Retinal pigment epithelial cell (primary cell): ENCODE data around the gene PRKAG2.

Experiments
- DNase-seq: peaks from one replicate; pipeline ENCODE4 v3.0.0-alpha.2; 2010; ENCODE audit warnings: low read depth
- H3K4me3 ChIP-seq: 2 replicates; pipeline ENCODE4 v1.5.1; 2011; ENCODE audit warnings: mild to moderate bottlenecking, low read length, control low read depth, moderate library complexity
- CTCF ChIP-seq: conservative IDR thresholded peaks from 2 replicates; pipeline ENCODE4 v1.5.1; 2011; ENCODE audit warnings: low read depth, low read length, control low read depth, inconsistent platforms

The PRKAG2 gene

GRCh38 chr7:151790095-151790829 lies 86.7 kb downstream of the PRKAG2 start:
- TF ChIP-seq CTCF: no peak
- no peak overlapping the region for H3K4me3 ChIP-seq
- DNase-seq: no peak

- no peak for TF ChIP-seq CTCF
- no peak for DNase-seq
- H3K4me3 ChIP-seq: no peak overlapping the region
Observed at GRCh38 chr7:151789380-151789947, 87.5 kb downstream of the PRKAG2 start.

GRCh38 chr7:151787348-151787747 lies 89.6 kb downstream of the PRKAG2 start:
- no peak for DNase-seq
- no peak for TF ChIP-seq CTCF

GRCh38 chr7:151786936-151787335 lies 90.0 kb downstream of the PRKAG2 start:
- no peak for TF ChIP-seq CTCF
- DNase-seq: no peak
- H3K4me3 ChIP-seq: no peak overlapping the region

More at GRCh38 chr7:151787348-151787747, 89.6 kb downstream of the PRKAG2 start:
- H3K4me3 ChIP-seq: no peak overlapping the region

GRCh38 chr7:151786241-151786640 lies 90.7 kb downstream of the PRKAG2 start:
- no peak for DNase-seq
- no peak overlapping the region for H3K4me3 ChIP-seq
- no peak for TF ChIP-seq CTCF

- H3K4me3 ChIP-seq: no peak overlapping the region
- DNase-seq: no peak
- TF ChIP-seq CTCF: no peak
Observed at GRCh38 chr7:151785681-151785965, 91.3 kb downstream of the PRKAG2 start.

- no peak for TF ChIP-seq CTCF
- no peak for DNase-seq
- H3K4me3 ChIP-seq: no peak overlapping the region
Observed at GRCh38 chr7:151784853-151785680, 91.8 kb downstream of the PRKAG2 start.
